HG02840 (cell line): ENCODE data around the gene MVB12B.
"Not testable (repeated sequence)": the region's sequence is repeated elsewhere in the genome, so short reads cannot be mapped to it uniquely, and the experiment has no call there.

Experiments used
- ATAC-seq: cut with Tn5 transposase; IDR thresholded peaks from one replicate; pipeline ENCODE4 v1.9.1; 2021; ENCODE audit warnings: mild to moderate bottlenecking, moderate library complexity, moderate number of reproducible peaks; ENCODE audit not compliant: unreplicated experiment, low FRiP score

The MVB12B gene, protein sequence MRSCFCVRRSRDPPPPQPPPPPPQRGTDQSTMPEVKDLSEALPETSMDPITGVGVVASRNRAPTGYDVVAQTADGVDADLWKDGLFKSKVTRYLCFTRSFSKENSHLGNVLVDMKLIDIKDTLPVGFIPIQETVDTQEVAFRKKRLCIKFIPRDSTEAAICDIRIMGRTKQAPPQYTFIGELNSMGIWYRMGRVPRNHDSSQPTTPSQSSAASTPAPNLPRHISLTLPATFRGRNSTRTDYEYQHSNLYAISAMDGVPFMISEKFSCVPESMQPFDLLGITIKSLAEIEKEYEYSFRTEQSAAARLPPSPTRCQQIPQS

DNA sequence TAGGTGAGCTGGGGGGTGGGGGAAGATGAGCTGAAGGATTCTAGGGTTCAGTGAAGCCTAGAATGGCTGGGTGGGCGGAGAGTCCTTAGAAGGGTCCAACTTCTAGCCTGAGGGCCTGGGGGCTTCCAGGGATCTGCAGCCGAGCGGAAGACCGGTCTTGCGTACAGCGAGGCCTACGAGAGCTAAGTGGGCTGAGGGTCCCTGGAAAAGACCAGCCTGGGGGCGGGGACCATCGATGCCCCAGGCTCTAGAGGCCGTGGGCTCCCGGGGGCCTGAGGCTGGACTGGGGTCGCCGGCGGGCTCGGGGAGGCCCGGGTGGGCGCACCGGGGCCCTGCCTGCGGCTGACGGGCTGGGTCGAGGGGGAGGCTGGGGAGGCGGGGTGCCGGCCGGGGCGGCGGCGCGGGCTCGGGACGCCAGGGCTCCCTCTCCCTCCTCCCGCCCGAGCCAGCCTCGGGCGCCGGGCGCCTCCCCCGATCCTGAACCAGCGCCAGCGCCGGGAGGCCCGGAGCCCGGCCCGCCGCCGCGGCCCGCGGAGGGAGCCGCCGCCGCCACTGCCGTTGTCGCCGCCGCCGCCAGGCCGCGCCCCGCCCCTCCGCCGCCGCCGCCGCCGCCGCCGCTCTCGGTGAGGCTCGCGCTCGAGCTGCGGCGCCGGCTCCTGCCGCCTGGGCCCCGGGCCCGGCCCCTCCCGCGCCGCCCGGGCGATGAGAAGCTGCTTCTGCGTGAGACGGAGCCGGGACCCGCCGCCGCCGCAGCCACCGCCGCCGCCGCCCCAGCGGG, at the start of gene MVB12B:
TSS of gene MVB12B (plus strand) at position 602 of the 778 bp plus-strand sequence. CDS start at position 703, 101 bp downstream.
- ATAC-seq = no peak

DNA sequence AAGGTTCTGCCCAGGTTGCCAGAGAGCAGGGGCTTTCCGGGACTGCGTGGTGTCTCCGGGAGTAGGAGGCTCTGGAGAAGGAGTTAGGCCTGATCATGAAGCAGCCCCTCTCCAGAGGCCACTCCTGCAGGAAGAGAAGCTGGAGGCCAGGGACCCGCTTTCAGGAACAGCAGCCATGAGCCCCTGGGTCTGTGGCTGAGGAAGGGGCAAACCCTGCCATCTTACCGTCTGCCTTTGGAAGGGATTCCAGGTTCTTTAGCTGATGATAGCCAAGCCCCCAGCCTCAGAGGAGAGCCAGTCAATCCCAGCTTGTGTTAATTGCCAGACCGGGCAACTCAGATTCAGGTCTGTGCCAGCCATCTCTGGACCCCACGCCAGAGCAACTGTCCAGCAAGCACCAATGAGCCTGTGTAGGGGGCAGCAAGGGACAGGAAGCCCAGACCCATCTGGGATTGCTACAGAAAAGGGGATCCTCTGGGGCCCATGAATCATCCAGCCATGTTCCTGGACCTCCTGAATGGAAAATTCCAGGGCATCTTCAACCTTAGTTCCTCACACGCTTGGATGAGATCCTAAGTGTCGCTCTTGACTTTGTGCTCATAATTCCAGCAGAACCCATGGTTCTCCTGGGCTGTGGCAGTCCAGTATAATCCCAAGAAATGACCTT, 42.7 kb upstream of the MVB12B start:
- no peak for ATAC-seq

DNA sequence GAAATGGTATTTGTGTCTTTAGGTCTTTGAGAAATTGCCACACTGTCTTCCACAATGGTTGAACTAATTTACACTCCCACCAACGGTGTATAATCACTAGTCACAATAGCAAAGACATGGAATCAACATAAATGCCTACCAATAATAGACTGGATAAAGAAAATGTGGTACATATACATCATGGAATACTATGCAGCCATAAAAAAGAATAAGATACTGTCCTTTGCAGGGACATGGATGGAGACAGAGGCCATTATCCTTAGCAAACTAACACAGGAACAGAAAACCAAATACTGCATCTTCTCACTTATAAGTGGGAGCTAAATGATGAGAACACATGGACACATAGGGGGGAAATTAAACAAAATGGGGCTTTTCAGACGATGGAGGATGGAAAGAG, 41.0 kb upstream of the MVB12B start:
- ATAC-seq = not testable (repeated sequence)

DNA sequence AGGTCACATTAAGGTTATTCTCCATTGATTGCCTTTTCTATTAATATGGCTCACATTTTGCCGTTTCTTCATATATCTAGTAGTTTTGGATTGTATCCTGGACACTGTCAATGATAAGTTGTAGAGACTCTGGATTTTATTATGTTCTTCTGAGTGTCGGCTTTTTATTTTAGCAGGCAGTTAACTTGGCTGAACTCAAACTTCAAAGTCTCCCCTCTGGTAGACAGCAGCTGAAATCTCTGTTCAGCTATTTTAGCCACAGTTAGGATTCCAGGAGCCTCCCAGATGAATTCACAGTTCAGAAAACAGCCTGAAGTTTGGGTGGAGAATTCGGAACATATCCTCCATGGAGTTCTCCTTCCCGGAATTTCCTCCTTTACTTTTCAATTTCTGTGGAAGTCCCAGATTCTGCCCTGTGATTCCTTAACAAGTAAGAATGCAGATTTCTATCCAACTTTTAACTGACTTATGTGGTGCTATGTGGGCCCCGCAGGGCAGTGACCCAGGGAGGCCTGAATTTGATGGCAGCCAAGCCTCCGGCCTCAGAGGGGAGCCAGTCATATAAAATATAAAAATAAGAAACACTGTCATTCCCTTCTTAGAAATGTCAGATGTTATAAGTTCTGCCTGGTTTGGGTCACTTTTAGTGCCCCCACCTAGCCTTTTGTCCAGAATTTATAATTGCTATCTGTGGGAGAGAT, 39.3 kb upstream of the MVB12B start:
- ATAC-seq = no peak

DNA sequence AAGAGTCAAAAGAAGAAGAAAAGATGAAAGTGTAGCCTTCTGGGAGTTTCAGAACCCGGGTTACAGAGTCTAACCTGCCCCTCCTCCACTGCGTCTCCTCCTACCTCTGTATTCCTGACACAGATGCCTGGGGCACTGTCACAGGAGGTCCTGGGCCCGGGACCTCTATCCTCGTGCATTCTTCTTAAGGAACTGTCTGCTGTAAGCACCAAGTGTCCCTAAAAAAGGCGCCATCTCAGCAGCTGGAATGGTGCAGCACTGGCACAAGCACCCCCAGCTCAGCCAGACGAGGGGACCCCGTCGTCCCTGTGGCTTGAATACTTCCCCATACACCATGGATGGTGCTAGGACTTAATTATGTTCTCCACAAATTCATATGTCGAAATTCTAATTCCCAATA, 35.8 kb upstream of the MVB12B start:
- no peak for ATAC-seq

DNA sequence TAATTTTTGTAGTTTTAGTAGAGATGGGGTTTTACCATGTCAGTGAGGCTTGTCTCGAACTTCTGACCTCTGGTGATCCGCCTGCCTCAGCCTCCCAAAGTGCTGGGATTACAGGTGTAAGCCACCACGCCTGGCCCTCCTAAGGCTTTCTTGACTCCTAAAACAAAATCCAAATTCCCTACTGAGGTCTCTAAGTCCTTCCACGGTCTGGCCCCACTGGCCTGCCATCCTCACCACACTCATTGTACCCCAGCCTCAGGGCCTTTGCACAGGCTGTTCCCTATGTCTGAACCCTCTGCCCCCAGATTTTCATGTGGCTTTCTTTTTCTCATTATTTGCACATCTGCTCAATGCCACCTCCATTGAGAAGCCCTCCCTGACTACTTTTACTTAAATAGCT, 34.7 kb upstream of the MVB12B start:
- no peak for ATAC-seq

DNA sequence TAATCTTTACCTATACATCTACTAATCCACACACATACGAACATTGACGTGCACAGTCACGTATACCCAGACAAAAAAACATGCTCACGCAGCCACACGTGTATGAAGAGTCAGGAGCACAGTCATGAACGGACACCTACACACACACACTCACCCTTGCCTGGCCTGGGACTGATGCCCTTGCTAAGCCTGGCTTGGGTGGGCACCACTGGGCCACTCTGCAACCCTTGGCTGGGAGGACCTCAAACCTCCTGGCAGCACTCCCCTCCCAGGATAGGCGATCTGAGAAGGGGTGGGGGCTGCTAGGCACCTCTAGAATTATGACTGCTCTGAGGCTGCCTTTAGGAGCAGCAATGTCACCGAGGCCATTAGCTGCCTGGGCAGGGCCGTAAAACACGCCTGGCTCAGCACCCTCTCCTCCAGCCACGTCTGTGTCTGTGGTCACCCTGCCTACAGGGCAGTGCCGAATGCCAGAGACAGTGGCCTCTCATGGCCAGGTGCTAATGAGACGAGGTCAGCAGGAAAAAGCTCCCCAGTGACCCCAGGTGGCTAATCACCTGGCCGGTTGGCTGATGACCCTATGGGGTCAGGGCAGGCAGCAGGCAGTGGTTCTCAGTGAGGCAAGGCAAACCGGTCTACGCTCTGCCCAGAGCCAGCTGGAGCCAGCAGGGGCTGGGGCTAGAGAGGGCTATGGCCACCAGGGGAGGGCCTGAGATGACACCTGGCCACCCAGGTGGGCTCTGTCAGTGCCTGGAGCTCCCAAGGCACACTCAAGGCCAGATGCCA, 33.7 kb upstream of the MVB12B start:
- no peak for ATAC-seq

DNA sequence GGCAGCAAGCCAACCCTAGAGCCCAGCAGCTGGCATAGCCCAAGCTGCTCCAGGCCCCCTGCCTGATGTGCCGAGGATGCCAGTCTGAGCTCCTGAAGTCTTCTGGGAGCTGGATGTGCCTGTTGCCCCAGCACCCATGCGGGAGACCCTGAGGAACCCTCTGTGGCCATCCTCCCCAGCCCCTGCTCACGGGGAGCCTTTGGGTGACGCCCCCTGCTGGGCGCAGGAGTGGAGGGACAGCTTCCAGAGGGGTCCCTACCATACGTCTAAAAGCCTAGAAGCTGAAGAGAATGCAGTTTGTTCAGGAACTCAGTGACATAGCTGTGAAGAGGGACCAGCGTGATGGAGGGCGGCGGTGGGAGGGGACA, 33.1 kb upstream of the MVB12B start:
- no peak for ATAC-seq

DNA sequence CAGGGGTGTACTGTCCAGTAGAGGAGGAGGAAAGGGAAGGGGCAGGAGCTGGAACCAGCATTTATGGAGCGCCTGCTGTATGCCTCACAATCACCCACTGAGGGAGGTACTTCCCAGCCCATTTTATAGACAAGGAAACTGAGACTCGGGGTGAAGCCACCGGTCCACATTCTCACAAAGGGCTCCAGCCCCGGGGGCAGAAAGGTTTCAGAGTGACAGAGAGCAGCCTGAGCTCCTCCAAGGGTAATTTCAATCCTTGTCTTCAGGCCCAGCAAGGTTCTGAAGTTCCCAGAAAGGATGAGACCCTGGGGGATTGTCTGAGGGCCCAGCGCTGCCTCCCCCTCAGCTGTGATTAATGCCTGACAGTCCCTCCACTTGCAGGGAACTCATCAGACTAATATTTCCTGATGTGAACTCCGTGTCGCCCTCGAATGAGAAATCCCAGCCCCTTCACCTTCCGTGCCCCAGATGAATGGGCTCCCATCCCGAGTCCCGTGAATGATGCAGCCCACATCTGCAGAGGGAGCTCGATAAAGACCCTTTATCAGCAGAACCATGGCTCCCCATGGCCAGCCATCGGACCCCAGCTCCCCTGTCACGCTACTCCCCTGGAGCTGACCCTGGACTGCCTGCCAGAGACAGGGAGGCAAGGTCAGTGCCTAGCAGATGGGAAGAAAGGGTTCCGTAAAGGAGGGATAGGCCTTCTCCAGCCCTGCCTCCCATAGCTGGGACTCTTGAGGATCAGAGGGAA, 32.1 kb upstream of the MVB12B start:
- ATAC-seq = no peak

DNA sequence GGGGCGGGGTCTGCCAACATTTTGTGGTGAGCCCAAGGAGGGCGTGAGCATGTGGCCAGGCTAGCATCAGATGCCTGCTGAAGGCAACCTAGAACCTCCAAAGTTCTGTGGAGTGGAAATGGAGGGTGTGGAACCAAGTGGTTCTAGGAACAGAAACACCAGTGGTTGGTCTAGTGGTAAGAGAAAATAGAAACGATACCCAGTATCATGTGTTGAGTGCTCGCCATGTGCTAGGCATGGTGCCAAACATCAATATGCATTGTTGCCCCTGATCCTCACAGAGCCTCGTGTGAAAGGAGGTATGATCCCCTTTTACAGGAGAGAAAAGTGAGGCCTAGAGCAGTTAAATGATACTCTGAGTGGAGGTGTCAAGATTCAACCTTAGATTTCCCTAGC, 31.5 kb upstream of the MVB12B start:
- ATAC-seq = no peak

DNA sequence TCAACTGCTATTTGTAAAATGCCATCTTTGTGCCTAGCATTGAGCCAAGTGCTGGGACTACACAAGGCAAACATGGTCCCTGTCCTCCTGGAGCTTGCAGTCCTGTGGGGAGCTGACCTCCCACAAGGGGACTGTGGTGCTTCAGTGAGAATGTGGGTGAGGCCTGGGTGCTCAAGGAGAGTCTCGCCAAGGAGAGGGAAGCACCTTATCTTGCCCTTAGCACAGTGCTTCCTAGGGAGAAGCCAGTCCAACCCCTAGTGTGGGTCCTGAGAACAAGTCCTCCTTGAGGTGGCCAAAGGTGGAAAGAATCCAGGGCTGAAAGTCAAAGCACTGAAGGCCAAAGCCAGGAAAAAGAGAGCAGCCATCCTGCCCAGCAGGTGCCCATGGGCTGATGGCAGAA, 31.1 kb upstream of the MVB12B start:
- ATAC-seq = no peak

DNA sequence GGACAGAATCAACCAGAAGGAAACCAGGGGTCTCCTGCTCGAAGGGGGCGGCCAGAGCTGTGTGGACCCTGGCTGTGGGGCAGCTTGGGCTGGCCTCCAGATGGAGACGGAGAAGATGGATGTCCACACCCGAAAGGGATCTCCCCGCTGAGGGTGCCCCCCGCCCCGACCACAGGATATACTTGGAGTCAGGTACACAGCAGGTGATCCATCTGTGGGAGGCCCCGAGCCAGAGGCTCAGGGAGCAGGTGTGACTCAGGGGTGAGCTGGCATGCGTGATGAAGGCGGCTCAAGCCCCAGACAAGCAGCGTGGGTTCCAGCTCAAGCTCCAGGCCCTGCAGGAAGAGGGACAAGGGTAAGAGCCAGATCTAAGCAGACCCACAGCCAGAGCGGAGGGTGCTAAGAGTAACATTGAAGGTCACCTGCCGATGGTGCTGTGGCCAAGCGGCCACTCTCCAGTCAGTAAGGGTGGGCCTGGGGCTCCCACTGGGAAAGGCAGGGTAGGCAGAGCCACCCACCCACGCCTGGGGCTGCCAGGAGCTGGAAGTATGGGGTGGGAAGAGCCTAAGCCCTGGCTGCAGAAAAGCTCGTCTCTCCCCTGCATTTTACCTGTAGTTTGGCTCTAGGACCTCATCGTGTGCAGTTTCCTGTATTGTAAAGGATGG, 30.6 kb upstream of the MVB12B start:
- ATAC-seq = no peak

DNA sequence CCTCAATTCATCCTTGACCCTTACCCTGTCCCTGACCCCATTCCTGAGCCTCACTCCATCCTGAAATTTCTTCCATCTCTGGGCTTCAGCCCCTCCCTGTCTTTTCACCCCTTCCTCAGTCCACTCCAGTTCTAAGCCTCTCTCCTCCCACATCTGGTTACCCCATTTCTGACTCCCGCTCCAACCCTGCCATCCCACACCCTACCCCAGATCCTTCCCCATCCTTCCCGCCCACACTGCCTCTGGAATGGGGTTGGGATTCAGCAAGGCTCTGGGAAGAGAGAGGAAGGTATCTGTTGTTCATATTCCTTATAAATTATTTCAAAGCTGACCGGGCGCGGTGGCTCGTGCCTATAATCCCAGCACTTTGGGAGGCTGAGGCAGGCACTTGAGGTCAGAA, 29.9 kb upstream of the MVB12B start:
- no peak for ATAC-seq

DNA sequence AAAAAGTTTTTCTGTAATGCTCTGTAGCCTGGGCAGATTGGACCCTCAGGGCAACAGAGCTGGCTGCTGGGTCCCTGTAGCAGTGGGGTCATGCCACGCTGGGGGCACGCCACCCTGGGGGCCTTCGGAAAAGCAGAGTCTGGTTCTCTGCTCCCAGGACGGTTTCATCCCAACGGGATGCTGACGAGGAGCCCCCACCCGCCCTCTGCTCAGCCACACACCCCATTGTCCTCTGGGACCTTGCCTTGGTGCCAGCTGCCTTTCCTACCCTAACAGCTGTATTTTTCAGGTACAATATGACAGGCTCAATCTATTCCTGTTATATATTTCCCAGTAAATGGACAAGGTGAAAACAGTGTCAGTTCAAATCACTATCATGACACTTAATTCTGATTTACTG, 29.0 kb upstream of the MVB12B start:
- no peak for ATAC-seq

DNA sequence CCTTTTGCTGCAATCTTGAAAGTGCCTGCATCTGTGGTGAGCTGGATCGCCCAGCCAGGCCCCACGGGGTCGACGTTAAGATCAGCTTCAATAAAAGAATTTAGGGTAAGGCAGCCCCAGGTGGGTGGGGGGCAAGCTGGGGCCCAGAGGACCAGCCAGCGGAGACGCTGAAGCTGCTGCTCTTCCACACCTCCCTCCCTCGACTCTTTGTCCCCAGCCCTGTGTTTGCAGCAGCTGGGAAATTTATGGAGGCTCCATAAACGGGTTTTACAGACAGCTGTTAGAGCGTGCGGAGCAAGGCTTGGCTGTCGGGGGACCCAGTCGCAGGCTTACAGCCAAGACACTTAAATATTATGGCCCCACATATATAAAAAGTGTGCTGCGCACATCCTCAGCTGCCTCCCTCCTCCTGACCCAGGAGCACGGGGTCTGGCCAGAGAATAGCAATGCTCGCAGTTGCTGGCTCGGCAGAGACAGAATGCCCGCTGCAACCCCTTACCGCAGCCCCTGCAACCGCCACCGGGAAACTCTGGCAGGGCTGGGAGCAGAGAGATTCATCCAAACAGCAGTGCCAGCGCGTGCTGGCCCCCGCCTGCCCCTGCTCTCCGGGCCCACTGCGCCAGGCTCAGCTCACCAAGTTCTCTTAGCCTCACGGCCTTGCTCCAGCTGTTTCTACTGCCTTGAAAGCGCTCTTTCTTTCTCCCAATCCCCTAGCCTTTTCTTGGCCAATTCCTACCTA, 28.4 kb upstream of the MVB12B start:
- no peak for ATAC-seq

DNA sequence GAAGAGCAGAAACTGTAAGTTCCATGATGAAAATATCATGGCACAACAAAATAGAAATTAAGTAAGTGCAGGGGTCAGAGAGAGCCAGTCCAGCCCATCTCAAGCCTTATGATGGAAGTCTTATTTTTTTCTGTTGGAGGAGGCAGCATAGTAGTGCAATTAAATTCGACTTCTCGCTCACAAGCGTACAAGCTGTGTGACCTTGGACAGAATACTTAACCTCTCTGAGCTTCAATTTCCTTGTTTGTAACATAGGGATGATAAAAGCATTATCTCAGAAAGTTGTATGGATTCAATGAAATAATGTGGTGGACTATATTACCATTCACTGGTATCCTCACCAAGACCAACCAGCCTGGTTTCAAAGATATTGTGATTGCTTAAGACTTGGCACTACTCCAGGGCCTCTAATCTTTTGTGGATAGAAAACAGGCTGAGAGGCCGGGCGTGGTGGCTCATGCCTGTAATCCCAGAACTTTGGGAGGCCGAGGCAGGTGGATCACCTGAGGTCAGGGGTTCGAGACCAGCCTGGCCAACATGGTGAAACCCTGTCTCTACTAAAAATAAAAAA, 26.8 kb upstream of the MVB12B start:
- no peak for ATAC-seq

DNA sequence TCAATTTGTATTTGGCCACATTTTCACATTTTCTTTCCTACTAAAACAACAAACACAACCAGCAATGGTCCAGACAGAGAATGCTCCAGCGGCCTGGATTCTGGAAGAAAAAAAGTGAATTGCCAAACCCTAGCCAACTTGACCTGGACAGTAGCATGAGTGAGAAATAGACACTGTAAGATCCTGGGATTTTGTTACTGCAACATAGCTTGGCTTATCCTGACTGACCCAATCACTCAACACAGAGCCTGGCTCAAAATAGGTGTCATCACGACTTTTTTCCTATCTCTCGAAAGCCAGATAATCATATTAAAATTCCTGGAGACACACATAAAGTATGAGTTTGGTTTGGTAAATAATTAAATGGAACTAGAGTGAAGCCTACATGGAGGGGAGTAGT, 25.4 kb upstream of the MVB12B start:
- ATAC-seq = no peak
